GM06990 (cell line): ENCODE results near the gene TMEM145.

Source experiments
- DNase-seq: peaks from one replicate; pipeline ENCODE4 v3.0.0-alpha.2; 2011; ENCODE audit not compliant: insufficient read length; ENCODE audit errors: extremely low read depth
- H3K27me3 ChIP-seq: replicated peaks from 2 replicates; pipeline ENCODE4 v1.6.0; 2011; ENCODE audit warnings: low read length; ENCODE audit not compliant: control insufficient read depth, insufficient read depth
- H3K36me3 ChIP-seq: 2 replicates; pipeline ENCODE4 v1.5.1; 2011; ENCODE audit warnings: low read length; ENCODE audit not compliant: control insufficient read depth, insufficient read depth
- H3K4me3 ChIP-seq: replicated peaks from 2 replicates; pipeline ENCODE4 v1.5.1; 2011; ENCODE audit warnings: low read depth, mild to moderate bottlenecking, control low read depth, low read length
- TF ChIP-seq, protein P1 (sequence below): IDR thresholded peaks from 2 replicates; pipeline ENCODE4 v1.5.1; 2011; ENCODE audit warnings: low read length, control low read depth, mild to moderate bottlenecking, inconsistent platforms; ENCODE audit not compliant: insufficient read depth, poor library complexity, severe bottlenecking

Gene TMEM145

DNA sequence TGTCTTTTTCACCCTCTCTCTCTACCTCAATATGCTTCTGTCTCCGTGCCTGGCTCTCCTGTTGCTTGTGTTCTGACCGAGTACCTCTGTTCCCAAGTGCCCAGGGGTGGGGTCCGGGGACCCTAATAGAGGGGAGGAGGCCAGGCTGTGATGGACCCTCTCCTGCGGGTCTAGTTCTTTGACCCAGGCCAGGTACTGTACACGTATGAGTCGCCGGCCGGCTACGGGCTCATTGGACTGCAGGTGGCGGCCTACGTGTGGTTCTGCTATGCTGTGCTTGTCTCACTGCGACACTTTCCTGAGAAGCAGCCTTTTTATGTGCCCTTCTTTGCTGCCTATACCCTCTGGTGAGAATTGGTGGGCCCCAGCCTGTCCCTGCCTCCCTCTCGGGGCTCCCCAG lies 4.4 kb downstream of the TMEM145 start:
- no peak for DNase-seq
- H3K4me3 ChIP-seq: no peak overlapping the region

DNA sequence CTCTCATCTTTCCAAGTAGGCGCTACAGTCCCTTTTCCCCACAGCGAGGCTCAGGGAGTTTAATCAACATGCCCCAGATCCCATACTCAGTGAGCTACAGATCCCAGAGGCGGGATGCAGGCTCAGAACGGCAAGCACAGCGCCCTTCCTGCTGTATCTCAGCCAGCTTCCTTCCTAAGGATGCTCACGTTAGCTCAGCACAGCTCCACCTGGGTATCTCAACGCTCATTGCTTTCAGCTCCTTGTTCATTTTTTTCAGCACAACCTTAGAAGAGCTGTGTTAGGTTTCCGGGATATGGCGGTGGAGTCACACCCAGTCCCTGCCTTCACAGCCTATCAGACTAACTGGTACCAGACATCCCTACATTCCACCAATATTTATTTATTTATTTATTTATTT lies 9.2 kb downstream of the TMEM145 start:
- H3K27me3 ChIP-seq: no peaks in the 10 kb centered on the region; the same call in 1 of the 2 replicates
- TF ChIP-seq, protein P1, sequence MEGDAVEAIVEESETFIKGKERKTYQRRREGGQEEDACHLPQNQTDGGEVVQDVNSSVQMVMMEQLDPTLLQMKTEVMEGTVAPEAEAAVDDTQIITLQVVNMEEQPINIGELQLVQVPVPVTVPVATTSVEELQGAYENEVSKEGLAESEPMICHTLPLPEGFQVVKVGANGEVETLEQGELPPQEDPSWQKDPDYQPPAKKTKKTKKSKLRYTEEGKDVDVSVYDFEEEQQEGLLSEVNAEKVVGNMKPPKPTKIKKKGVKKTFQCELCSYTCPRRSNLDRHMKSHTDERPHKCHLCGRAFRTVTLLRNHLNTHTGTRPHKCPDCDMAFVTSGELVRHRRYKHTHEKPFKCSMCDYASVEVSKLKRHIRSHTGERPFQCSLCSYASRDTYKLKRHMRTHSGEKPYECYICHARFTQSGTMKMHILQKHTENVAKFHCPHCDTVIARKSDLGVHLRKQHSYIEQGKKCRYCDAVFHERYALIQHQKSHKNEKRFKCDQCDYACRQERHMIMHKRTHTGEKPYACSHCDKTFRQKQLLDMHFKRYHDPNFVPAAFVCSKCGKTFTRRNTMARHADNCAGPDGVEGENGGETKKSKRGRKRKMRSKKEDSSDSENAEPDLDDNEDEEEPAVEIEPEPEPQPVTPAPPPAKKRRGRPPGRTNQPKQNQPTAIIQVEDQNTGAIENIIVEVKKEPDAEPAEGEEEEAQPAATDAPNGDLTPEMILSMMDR: no peak
- no peak overlapping the region for H3K4me3 ChIP-seq
- no peak for DNase-seq
- no peaks in the 10 kb centered on the region for H3K36me3 ChIP-seq

More for the DNA sequence above, 4.4 kb downstream of the TMEM145 start:
- TF ChIP-seq, protein P1: no peak
- Histone ChIP-seq H3K36me3 (no peaks in the 10 kb centered on the region), H3K27me3 (no peaks in the 10 kb centered on the region; the same call in 1 of the 2 replicates)

DNA sequence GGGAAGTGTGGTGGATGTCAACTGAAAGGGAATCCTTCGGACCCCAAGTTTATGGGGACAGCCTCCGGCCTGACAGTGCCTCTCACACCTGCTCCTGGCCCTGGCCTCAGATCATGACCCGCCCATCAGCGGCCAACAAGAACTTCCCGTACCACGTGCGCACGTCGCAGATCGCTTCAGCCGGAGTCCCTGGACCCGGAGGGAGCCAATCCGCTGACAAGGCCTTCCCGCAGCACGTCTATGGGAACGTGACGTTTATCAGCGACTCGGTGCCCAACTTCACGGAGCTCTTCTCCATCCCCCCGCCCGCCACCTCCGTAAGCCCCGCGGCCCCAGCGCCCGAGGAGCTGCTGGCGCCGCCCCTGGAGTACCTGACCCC lies 10.4 kb downstream of the TMEM145 start:
- TF ChIP-seq, protein P1: no peak
- Histone ChIP-seq H3K4me3 (no peak overlapping the region), H3K36me3 (no peaks in the 10 kb centered on the region), H3K27me3 (no peaks in the 10 kb centered on the region; the same call in 1 of the 2 replicates)
- DNase-seq: no peak

DNA sequence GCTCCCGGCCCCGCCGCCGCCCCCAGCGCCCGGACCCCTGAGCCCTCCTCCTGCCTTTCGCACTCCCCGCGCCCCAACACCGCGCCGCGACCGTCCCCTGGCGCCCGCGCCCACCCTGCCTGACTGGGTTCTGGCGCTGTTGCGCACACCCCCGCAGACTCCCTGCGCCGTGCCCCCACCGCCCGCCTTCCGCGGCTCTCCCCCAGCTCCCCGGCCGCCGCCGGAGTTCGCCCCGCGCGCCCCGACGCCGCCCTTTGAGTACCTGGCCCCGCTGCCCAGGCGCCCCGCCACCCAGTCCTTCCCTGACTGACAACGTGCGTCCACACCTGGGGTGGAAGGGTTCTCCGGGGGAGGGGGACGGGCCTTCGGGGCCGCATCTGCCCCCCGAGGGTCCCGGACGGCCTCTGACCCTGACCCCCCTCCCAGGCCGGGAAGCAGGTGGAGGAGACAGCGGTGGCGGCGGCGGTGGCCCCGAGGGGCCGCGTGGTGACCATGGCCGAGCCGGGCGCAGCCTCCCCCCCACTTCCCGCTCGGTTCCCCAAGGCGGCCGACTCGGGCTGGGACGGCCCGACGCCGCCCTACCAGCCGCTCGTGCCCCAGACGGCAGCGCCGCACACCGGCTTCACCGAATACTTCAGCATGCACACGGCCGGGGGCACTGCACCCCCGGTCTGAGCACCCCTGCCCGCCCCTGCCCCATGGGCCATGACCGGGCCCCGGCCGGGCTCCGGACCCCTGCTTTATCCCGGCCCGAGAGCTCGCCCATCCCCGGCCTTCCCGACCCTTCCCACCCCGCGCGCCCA lies 10.9 kb downstream of the TMEM145 start:
- no peaks in the 10 kb centered on the region; the same call in 1 of the 2 replicates for H3K27me3 ChIP-seq
- peak overlapping the region; percentile 53; the same call in 1 of the 2 replicates for H3K4me3 ChIP-seq
- TF ChIP-seq, protein P1: no peak
- H3K36me3 ChIP-seq: no peaks in the 10 kb centered on the region
- no peak for DNase-seq

GRCh38 chr19:42324655-42325307 lies 11.7 kb downstream of the TMEM145 start:
- Histone ChIP-seq H3K36me3 (no peaks in the 10 kb centered on the region), H3K27me3 (no peaks in the 10 kb centered on the region; the same call in 1 of the 2 replicates), H3K4me3 (peak overlapping the region; percentile 53)
- TF ChIP-seq, protein P1: no peak
- no peak for DNase-seq
